Ovary (tissue), 9 donors: ENCODE data around the gene FIGNL2. TPM values are rescaled to one million over a fixed set of nuclear protein-coding genes. Genes with fewer than 3 reads are reported as not detected.
A peak's percentile ranks its signal among the peaks of the same experiment; 100 is the strongest.

Experiments used
- DNase-seq, 5 donors: peaks; one replicate each; pipeline ENCODE4 v3.0.0-alpha.2; 2019 to 2020
- H3K27ac ChIP-seq, 2 donors: fragments of 200-600 bp; one replicate each; pipeline versions ENCODE4 v1.5.1 to v1.8.0; 2019 to 2022
- H3K27me3 ChIP-seq: fragments of 200-600 bp; one replicate; pipeline ENCODE4 v1.8.0; 2022
- H3K36me3 ChIP-seq: fragments of 200-600 bp; sonication (generic); one replicate; pipeline ENCODE4 v1.5.1; 2019
- H3K4me1 ChIP-seq: one replicate; pipeline ENCODE4 v1.8.1; 2013; ENCODE audit warnings: mild to moderate bottlenecking, moderate library complexity; ENCODE audit not compliant: insufficient read depth
- H3K4me3 ChIP-seq: fragments of 200-600 bp; sonication (generic); one replicate; pipeline ENCODE4 v1.5.1; 2017
- H3K9me3 ChIP-seq, 2 donors: fragments of 200-600 bp in 1 of 2; sonication (generic) in 1 of 2; one replicate each; pipeline versions ENCODE4 v1.5.1 to v1.8.1; 2013 to 2019; ENCODE audit warnings: mild to moderate bottlenecking in 1 of 2, moderate library complexity in 1 of 2
- EP300 ChIP-seq: sonication (generic); formaldehyde crosslinking; IDR thresholded peaks from one replicate; pipeline ENCODE4 v1.6.1; 2017; ENCODE audit warnings: antibody characterized with exemption
- POLR2A ChIP-seq: fragments of 450-650 bp; IDR thresholded peaks from one replicate; pipeline ENCODE4 v1.6.1; 2017; ENCODE audit warnings: antibody characterized with exemption, mild to moderate bottlenecking, moderate library complexity
- WGBS, 3 donors: extraction: QIAGEN DNeasy Blood & Tissue Kit in 1 of 3; methylation state at CpG; one replicate each; pipeline versions ENCODE4 v1.1.5 to v1.1.7; 2013 to 2017; 5-methylcytosine and 5-hydroxymethylcytosine counted together
- intact Hi-C, 4 donors: fragments of 100-400 bp; cut with DNase I; formaldehyde crosslinking; loops; one replicate each; pipeline versions ENCODE4 v1.11.0 to v1.15.1; 2022 to 2023
- polyA plus RNA-seq, 2 donors: library from polyadenylated mRNA; stranded (reverse); fragments of 200-250 nt in 1 of 2; fragments of 350-450 nt in 1 of 2; fragmentation: Illumina TruSeq in 1 of 2; extraction: RNeasy Lipid Tissue Mini Kit (QIAGEN cat#74804) in 1 of 2; gene quantifications; one replicate each; pipeline ENCODE4 v1.2.3, GENCODE V29; 2013 to 2014
- total RNA-seq, 7 donors: library from RNA; depleted of rRNA in 2 of 7; stranded (reverse); fragments of >200 nt in 2 of 7; fragmentation: NEBNext Ultra II Directional in 3 of 7; extraction: Animal tissue kit (Norgen Biotek cat#: 25700) in 3 of 7; gene quantifications; one replicate each; pipeline versions ENCODE4 v1.1.0 to v1.2.4, GENCODE V29; 2016 to 2023
- TF ChIP-seq, protein P1 (sequence below), 3 donors: fragments of 450-650 bp in 2 of 3; fragments of 200-600 bp in 1 of 3; IDR thresholded peaks; one replicate each; pipeline versions ENCODE4 v1.5.1 to v1.8.0; 2016 to 2022; ENCODE audit warnings: antibody characterized with exemption in 3 of 3, mild to moderate bottlenecking in 1 of 3
- donor health status: DM: no; HTN: no; CAD: no; lungs with moderate emphysema.
- donor health status: DM: no; HTN: no; CAD: no.
- donor health status: Bipolar disorder and iron deficiency.
- donor health status: DM: yes; HTN: yes; CAD: no.
- donor health status: DM: no; HTN: no; CAD: no.
- donor health status: DM: yes; HTN: yes; CAD: no.

The FIGNL2 gene
- total and polyA plus RNA-seq, 9 donors: 0.11 to 0.50 (median 0.22) TPM

DNA sequence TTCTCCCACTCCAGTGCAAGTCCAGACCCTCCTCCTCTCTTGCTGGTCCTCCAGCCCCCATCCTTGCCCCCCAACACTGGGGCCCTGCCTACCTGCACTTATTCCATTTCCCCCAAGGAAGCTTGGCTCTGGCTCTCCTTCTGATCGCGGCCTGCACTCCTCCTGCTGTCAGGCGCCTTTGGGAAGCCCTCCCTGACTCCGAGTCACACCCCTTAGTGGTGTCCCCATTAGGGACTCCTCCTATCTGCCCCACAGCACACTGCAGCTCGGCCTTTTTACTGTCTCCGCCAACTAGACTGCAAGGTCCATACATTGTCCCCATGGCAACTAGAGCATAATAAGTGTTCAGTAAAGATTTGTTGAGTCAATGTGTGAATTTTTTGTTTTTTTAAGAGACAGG is 32.9 kb downstream of the FIGNL2 start:
- DNase-seq: no peak
- Histone ChIP-seq H3K4me1 (no peaks in the 10 kb centered on the region), H3K27ac (no peak overlapping the region), H3K27me3 (no peaks in the 10 kb centered on the region), H3K36me3 (no peaks in the 10 kb centered on the region), H3K4me3 (no peak overlapping the region), H3K9me3 (no peaks in the 10 kb centered on the region)
- intact Hi-C loops: no loop called here
- no peak for TF ChIP-seq EP300
- TF ChIP-seq, protein P1, sequence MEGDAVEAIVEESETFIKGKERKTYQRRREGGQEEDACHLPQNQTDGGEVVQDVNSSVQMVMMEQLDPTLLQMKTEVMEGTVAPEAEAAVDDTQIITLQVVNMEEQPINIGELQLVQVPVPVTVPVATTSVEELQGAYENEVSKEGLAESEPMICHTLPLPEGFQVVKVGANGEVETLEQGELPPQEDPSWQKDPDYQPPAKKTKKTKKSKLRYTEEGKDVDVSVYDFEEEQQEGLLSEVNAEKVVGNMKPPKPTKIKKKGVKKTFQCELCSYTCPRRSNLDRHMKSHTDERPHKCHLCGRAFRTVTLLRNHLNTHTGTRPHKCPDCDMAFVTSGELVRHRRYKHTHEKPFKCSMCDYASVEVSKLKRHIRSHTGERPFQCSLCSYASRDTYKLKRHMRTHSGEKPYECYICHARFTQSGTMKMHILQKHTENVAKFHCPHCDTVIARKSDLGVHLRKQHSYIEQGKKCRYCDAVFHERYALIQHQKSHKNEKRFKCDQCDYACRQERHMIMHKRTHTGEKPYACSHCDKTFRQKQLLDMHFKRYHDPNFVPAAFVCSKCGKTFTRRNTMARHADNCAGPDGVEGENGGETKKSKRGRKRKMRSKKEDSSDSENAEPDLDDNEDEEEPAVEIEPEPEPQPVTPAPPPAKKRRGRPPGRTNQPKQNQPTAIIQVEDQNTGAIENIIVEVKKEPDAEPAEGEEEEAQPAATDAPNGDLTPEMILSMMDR (IDR thresholded peaks at IDR 0.05): no peak
- no peak for TF ChIP-seq POLR2A
- 91 to 94% (median 93%) methylated on average over 6 of the region's 6 CpGs for WGBS, 3 donors

DNA sequence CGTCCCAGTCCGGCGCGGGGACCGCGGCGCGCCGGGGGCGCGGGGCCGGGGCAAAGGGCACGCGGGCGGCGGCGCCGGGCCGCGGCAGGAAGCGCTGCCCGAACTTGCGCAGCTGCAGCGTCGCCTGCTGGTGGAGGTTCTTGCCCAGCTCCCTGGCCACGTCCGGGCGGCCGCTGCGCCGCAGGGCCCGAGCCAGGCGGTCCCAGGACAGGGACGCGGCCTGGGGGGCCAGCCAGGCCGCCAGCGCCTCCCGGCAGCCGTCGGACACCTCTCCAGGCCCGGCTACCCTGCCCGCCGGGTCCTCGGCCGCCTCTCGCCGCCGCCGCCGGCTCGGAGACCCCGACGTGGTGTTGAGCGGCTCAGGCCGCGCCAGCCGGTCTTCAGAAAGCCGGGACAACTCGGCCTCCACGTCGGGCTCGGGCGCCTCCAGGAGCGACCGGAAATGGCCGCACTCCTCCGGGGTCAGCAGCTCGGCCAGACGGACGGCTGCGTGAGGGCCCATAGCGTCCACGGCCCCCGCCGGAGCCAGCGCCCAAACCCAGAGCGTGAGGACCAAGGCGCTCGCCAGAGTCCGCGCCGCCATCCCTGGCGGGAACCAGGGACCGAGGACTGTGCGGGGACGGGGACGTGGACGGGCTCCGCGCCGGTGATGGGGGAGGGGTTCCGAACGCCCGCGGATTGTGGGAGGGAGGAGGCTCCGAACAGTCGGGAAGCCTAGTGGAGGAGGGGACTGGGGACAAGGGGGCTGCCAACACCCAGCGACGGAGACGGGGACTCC is 34.0 kb downstream of the FIGNL2 start:
- no peaks in the 10 kb centered on the region for H3K4me1 ChIP-seq
- TF ChIP-seq EP300: no peak
- TF ChIP-seq, protein P1 (IDR thresholded peaks at IDR 0.05): peak in 2 of 3 donors; percentile 39 to 44
- TF ChIP-seq POLR2A: no peak
- DNase-seq: peak; percentile 32 to 76 (median 49)
- peak overlapping the region; percentile 35 for H3K4me3 ChIP-seq
- H3K9me3 ChIP-seq: no peaks in the 10 kb centered on the region
- no peaks in the 10 kb centered on the region for H3K27me3 ChIP-seq
- H3K27ac ChIP-seq: no peak overlapping the region
- WGBS, 3 donors: 3 to 5% (median 4%) methylated on average over 61 to 100 of the region's 100 CpGs
- intact Hi-C loops: no loop called here
- no peaks in the 10 kb centered on the region for H3K36me3 ChIP-seq

DNA sequence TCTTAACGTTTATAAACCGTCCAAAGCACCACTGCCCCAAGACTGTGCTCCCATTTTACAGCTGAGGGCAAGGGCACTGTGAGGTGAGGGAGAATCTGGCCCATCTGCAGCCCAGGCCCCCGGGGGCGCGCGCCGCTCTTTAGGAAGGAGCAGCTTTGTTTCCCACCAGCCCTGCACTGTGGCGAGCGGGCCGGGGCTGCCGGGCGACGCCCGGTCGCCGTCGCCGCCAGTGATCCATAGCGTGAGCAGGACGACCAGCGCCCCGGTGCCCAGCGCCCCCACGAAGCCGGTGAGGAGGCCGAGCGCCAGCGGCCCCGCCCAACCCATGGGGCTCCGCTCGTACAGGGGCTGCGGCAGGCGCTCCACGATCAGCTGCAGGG is 34.6 kb downstream of the FIGNL2 start:
- no peak overlapping the region for H3K27ac ChIP-seq
- no peak for TF ChIP-seq EP300
- TF ChIP-seq, protein P1 (IDR thresholded peaks at IDR 0.05): no peak
- TF ChIP-seq POLR2A: no peak
- intact Hi-C loops: no loop called here

DNA sequence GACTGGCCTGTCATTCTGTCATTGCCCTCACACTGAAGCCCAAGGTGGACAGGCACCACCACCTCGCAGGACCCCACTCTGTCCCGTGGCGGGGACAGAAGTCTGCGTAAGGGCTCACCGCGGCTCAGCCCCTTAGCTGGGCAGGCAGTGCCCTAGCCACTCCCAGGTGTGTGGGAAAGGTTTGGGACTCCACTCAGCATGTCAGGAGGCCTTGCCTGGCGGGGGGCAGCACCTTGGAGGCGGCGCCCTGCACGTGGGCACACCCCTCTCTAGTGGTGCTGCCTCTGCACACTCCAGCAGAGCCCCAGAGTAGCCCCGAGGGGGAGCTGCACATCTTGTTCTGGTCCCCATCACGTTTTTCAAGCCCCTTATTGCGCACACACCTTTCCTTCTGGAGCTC is 35.6 kb downstream of the FIGNL2 start:
- no peak for TF ChIP-seq POLR2A
- TF ChIP-seq, protein P1 (IDR thresholded peaks at IDR 0.05): no peak
- TF ChIP-seq EP300: no peak
- intact Hi-C loops: no loop called here
- H3K27ac ChIP-seq: no peak overlapping the region
- H3K9me3 ChIP-seq: no peaks in the 10 kb centered on the region
- DNase-seq: no peak
- WGBS, 3 donors: 83 to 85% (median 83%) methylated on average over 13 of the region's 13 CpGs
- no peaks in the 10 kb centered on the region for H3K27me3 ChIP-seq
- no peaks in the 10 kb centered on the region for H3K36me3 ChIP-seq
- H3K4me1 ChIP-seq: no peaks in the 10 kb centered on the region
- no peak overlapping the region for H3K4me3 ChIP-seq

More for the DNA sequence above, 34.6 kb downstream of the FIGNL2 start:
- Histone ChIP-seq H3K4me3 (peak overlapping the region; percentile 35), H3K9me3 (no peaks in the 10 kb centered on the region), H3K36me3 (no peaks in the 10 kb centered on the region), H3K27me3 (no peaks in the 10 kb centered on the region), H3K4me1 (no peaks in the 10 kb centered on the region)
- DNase-seq: no peak
- WGBS, 3 donors: 12 to 15% (median 14%) methylated on average over 26 to 34 of the region's 34 CpGs
